ENCODE data around the gene IGFLR1.
A peak's percentile ranks its signal among the peaks of the same experiment; 100 is the strongest.

Gene IGFLR1

GRCh38 chr19:35781650-35782049 is 39.4 kb upstream of the IGFLR1 start:
- no peak overlapping the region for H3K27ac ChIP-seq
- no peak for TF ChIP-seq CTCF (IDR thresholded peaks at IDR 0.05)
- TF ChIP-seq ZFX (IDR thresholded peaks at IDR 0.05; ENCODE audit: borderline replicate concordance), result no peak

- H3K27ac ChIP-seq, result no peak overlapping the region
- no peak for TF ChIP-seq CTCF (IDR thresholded peaks at IDR 0.05)
- TF ChIP-seq ZFX (IDR thresholded peaks at IDR 0.05; ENCODE audit: borderline replicate concordance), result no peak
Measured at GRCh38 chr19:35780717-35781116, 38.5 kb upstream of the IGFLR1 start.

- no peak for TF ChIP-seq CTCF (IDR thresholded peaks at IDR 0.05)
- TF ChIP-seq ZFX (IDR thresholded peaks at IDR 0.05; ENCODE audit: borderline replicate concordance), result no peak
- H3K27ac ChIP-seq, result no peak overlapping the region
Measured at GRCh38 chr19:35780058-35780457, 37.8 kb upstream of the IGFLR1 start.

GRCh38 chr19:35779033-35779432 is 36.8 kb upstream of the IGFLR1 start:
- H3K27ac ChIP-seq, result no peak overlapping the region
- TF ChIP-seq CTCF (IDR thresholded peaks at IDR 0.05) (no peak), ZFX (IDR thresholded peaks at IDR 0.05; ENCODE audit: borderline replicate concordance) (no peak)

GRCh38 chr19:35777961-35778360 is 35.7 kb upstream of the IGFLR1 start:
- TF ChIP-seq CTCF (IDR thresholded peaks at IDR 0.05) (no peak), ZFX (IDR thresholded peaks at IDR 0.05; ENCODE audit: borderline replicate concordance) (no peak)
- H3K27ac ChIP-seq, result no peak overlapping the region

GRCh38 chr19:35777086-35777841 is 35.0 kb upstream of the IGFLR1 start:
- H3K27ac ChIP-seq, result peak overlapping the region; percentile 61; the same call in 1 of the 2 replicates
- TF ChIP-seq ZFX (IDR thresholded peaks at IDR 0.05; ENCODE audit: borderline replicate concordance), result no peak
- no peak for TF ChIP-seq CTCF (IDR thresholded peaks at IDR 0.05)

GRCh38 chr19:35776102-35776788 is 34.0 kb upstream of the IGFLR1 start:
- H3K27ac ChIP-seq, result peak overlapping the region; percentile 61
- no peak for TF ChIP-seq CTCF (IDR thresholded peaks at IDR 0.05)
- no peak for TF ChIP-seq ZFX (IDR thresholded peaks at IDR 0.05; ENCODE audit: borderline replicate concordance)

Measured in 22Rv1 (cell line).